Retinal pigment epithelial cell (primary cell): Measurements from ENCODE around the gene CADPS2.

Experiments used
- DNase-seq: peaks from one replicate; pipeline ENCODE4 v3.0.0-alpha.2; 2010; ENCODE audit warnings: low read depth
- H3K4me3 ChIP-seq: 2 replicates; pipeline ENCODE4 v1.5.1; 2011; ENCODE audit warnings: mild to moderate bottlenecking, low read length, control low read depth, moderate library complexity
- CTCF ChIP-seq: conservative IDR thresholded peaks from 2 replicates; pipeline ENCODE4 v1.5.1; 2011; ENCODE audit warnings: low read depth, low read length, control low read depth, inconsistent platforms

Gene CADPS2

DNA sequence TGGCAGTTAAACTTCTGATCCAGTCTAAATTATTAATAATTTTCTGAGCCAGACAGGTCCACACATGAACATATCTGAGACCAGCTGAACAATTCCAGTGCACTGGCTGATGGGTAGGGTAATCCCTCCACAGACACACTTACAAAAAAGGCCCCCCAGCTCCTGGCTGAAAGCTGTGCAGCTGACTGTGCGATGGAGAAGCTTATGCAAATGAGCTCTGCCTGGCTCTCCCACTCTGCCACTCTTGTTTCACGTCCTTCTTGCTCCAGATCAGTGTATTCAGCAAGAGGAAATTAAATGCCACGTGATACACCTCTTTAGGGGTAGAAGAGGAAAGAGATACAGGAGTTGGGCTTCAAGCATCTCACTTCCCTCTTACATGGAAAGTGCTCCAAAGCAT is 505.3 kb downstream of the CADPS2 start:
- DNase-seq, result no peak
- H3K4me3 ChIP-seq, result no peak overlapping the region
- TF ChIP-seq CTCF, result no peak

GRCh38 chr7:122379491-122379890 is 506.8 kb downstream of the CADPS2 start:
- DNase-seq, result no peak
- no peak for TF ChIP-seq CTCF
- no peak overlapping the region for H3K4me3 ChIP-seq

DNA sequence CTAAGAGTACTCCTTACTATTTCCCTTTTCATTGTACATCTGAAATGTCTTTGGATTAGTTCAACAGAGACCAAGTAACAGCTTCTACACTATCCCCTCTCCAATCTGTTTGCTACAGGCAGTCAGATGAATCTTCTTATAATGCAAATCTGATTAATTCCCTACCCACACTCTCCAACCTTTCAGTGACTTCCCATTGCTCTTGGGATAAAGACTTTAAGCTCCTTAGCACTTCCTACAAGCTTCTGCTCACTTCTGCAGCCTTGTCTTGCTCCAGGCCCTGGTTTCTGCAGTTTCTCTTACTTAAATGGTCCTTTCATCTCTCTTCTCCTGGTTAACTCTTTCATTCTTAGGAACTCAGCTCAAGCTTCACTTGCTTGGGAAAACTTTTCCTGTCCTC is 516.5 kb downstream of the CADPS2 start:
- peak; percentile 43 for DNase-seq
- H3K4me3 ChIP-seq, result no peak overlapping the region
- TF ChIP-seq CTCF, result no peak

- no peak for TF ChIP-seq CTCF
- no peak overlapping the region for H3K4me3 ChIP-seq
- no peak for DNase-seq
Observed at GRCh38 chr7:122364761-122365280, 521.4 kb downstream of the CADPS2 start.

DNA sequence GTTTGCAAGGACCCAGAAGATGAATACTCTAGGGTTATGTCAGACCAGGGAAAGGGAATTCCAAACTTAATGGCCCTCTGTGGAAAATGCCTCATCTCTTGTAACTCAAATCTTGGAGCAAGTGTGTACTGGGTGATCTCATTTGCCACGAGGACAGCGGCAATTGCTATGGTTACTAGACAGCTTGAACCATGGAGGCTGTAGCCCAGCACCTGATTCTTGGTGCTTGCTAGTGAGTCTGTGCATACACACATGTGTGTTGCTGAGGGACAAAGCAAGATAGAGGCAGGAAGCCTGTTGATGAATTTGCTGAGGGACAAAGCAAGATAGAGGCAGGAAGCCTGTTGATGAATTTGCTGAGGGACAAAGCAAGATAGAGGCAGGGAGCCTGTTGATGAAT is 523.1 kb downstream of the CADPS2 start:
- no peak overlapping the region for H3K4me3 ChIP-seq
- no peak for TF ChIP-seq CTCF
- no peak for DNase-seq

- H3K4me3 ChIP-seq, result no peak overlapping the region
- no peak for DNase-seq
- TF ChIP-seq CTCF, result no peak
Observed at GRCh38 chr7:122362473-122362872, 523.8 kb downstream of the CADPS2 start.

DNA sequence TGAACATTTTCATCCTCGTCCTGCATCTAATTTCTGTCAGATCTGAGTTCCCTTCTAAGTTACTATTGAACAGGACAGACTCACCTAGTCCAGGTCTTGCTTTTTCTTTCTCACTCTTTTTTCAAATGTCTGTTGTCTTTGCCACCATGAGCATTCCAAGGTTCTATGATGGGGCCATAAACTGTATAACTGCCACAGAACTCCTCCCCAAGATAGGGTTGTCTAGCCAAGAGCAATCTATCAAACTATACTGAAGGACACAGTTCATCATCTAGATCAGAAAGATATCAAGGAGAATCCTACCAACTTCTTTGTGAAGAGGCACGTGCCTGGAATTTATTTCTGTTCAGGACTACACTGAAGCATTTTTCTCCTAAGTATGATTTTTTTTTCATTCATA is 531.6 kb downstream of the CADPS2 start:
- TF ChIP-seq CTCF, result no peak
- no peak overlapping the region for H3K4me3 ChIP-seq
- DNase-seq, result no peak
